Fibroblast of peridontal ligament (primary cell): Measurements from ENCODE around the gene EPN3.

Experiments used
- DNase-seq: peaks from one replicate; pipeline ENCODE4 v3.0.0-alpha.2; 2010; ENCODE audit errors: extremely low read depth

Gene EPN3

DNA sequence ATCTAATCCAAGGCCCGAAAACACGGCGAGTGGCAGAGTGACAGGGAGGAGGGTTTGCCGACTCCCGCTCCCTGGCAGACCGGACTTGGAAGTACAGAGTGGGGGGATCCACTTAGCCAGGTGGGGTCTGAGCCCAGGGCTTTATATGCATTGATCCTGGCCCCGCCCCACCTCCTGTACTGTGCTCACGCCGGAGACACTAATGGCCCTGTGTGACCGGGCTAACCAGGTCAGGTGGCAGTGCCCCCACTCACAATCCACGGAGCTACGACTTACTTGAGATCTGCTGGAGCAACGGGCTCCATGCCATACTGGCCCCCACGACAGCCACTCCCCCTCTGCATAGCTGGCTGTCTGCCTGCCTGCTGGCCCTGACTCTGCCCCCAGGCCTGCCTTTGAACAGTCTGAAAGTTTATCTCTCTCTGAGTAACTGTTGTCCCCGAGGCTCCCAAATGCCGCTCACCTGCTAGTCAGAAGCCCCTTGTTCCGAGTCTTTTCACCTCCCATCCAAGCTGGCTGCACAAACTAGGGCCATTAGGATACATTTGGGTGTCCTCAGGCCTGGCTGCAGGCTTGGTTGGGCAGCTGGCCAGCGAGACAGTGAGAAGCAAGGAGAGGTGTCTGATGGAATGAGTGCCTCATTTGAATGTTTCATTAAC, 56.0 kb downstream of the EPN3 start:
- DNase-seq: no peak

DNA sequence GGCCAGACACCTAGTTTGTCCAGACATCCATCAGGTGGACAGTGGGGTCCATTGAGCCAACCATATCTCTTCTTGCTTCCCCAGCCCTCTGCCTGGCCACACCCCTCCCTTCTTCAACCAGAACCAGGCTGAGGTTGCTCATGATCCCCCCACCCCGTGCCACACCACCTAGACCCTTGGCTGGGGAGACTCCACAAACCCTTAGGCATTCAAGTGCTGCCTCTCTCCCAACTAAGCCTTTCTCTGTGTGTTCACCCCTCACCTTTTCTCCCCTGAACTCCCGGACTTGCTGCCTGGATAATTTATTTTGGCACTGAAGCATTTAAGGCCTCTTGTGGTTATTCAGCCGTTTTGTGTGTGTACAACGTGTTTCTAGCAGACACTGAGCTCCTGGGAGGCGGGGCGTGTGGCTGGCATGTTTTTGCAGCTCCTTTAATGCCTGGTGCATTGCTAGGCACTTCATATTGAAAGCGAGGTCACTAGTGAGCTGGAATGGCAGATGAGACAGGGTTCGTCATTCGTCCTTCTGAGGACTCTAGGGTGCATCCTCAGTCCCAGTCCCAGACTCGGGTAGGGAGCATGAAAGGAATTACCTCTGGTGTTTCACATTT, 56.7 kb downstream of the EPN3 start:
- DNase-seq: peak; percentile 17

DNA sequence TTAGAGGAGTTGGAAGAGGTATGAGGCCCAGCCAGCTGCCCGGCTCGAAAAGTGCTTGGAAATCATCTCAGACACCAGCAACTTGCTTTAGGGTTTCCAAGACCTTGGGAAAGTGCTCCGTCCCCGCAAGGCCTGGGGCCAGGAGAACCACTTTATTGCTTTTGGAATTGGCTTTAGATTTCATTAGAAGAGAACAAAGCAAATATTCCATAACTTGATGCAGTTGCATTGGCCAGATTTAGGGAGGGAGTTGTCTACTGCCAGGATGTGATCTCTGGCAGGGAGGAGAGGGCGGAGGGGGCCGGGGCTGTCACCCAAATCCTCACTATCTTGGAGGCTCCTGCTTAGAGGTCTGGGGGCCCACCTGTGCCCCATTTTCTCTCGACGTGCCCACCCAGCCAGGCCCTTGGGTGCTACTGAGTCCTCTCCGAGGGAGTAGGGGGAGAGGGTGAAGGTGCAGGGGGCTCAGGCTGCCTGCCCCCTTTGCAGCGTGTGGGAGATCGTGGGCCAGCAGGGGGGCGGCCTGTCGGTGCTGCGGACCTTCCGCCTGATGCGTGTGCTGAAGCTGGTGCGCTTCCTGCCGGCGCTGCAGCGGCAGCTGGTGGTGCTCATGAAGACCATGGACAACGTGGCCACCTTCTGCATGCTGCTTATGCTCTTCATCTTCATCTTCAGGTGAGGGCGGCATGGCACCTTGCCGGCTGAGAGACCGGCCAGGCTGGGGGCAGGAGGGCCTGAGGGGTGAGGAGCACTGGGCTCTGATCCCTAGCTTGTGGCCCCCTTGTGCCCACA, 58.6 kb downstream of the EPN3 start:
- no peak for DNase-seq

DNA sequence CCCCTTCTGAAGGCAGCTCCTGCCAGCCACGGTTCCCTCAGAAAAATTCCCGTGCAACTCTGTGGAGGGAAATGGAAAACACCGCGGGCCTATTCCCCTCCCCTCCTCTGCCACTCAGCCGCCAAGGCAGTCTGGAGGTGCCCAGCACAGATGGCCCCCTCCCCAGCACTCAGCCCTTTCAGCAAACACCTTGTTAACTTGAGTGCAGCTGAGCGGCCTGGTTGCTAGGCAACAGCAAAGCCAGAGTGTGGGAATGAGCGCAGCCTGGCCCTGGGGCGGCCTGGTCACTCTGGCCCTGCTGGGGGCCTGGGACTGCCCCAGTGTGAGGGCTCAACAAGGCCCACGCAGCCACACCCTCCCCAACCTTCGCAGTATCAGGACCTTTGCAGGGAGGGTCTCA, 60.8 kb downstream of the EPN3 start:
- DNase-seq: no peak
